Hepatocyte (in vitro differentiated cells): Measurements from ENCODE around the gene DLG2. TPM values are rescaled to one million over a fixed set of nuclear protein-coding genes. Genes with fewer than 3 reads are reported as not detected.
"Not testable (repeated sequence)": the region's sequence is repeated elsewhere in the genome, so short reads cannot be mapped to it uniquely, and the experiment has no call there.

Source experiments
- DNase-seq: peaks from one replicate; pipeline ENCODE4 v3.0.0-alpha.2; 2016; ENCODE audit warnings: low spot score
- H2AFZ ChIP-seq: fragments of 200-600 bp; sonication (generic); 2 replicates; pipeline ENCODE4 v1.6.0; 2016; ENCODE audit warnings: antibody characterized with exemption, mild to moderate bottlenecking
- H3K27ac ChIP-seq: fragments of 200-600 bp; sonication (generic); 2 replicates; pipeline ENCODE4 v1.5.1; 2016; ENCODE audit warnings: mild to moderate bottlenecking
- H3K27me3 ChIP-seq: fragments of 200-600 bp; sonication (generic); 2 replicates; pipeline ENCODE4 v1.6.1; 2016
- H3K36me3 ChIP-seq: fragments of 200-600 bp; sonication (generic); replicated peaks from 2 replicates; pipeline ENCODE4 v1.5.1; 2016; ENCODE audit warnings: low read depth; ENCODE audit not compliant: insufficient read depth
- H3K4me1 ChIP-seq: fragments of 200-600 bp; sonication (generic); 2 replicates; pipeline ENCODE4 v1.5.1; 2016; ENCODE audit warnings: mild to moderate bottlenecking, moderate library complexity; ENCODE audit not compliant: insufficient read depth
- H3K4me2 ChIP-seq: fragments of 200-600 bp; sonication (generic); 2 replicates; pipeline ENCODE4 v1.6.0; 2016
- H3K4me3 ChIP-seq: fragments of 200-600 bp; sonication (generic); 2 replicates; pipeline ENCODE4 v1.5.1; 2016; ENCODE audit warnings: mild to moderate bottlenecking
- H3K79me2 ChIP-seq: fragments of 200-600 bp; sonication (generic); 2 replicates; pipeline ENCODE4 v1.6.0; 2017; ENCODE audit warnings: mild to moderate bottlenecking
- H3K9me2 ChIP-seq: fragments of 200-600 bp; sonication (generic); replicated peaks from 2 replicates; pipeline ENCODE4 v1.6.0; 2017; ENCODE audit warnings: mild to moderate bottlenecking; ENCODE audit not compliant: insufficient read depth
- H3K9me3 ChIP-seq: fragments of 200-600 bp; sonication (generic); 2 replicates; pipeline ENCODE4 v1.5.1; 2016; ENCODE audit warnings: low read depth, mild to moderate bottlenecking
- H4K20me1 ChIP-seq: fragments of 200-600 bp; sonication (generic); 2 replicates; pipeline ENCODE4 v1.6.0; 2016; ENCODE audit warnings: mild to moderate bottlenecking; ENCODE audit not compliant: insufficient read depth, poor library complexity, severe bottlenecking
- CTCF ChIP-seq: fragments of 200-600 bp; sonication (generic); IDR thresholded peaks from 2 replicates; pipeline ENCODE4 v1.5.1; 2016; ENCODE audit warnings: antibody characterized with exemption, mild to moderate bottlenecking; ENCODE audit not compliant: poor library complexity
- EZH2 ChIP-seq: fragments of 200-600 bp; sonication (generic); IDR thresholded peaks from 2 replicates; pipeline ENCODE4 v1.6.1; 2016; ENCODE audit warnings: antibody characterized with exemption, mild to moderate bottlenecking, borderline replicate concordance
- EZH2phosphoT487 ChIP-seq: fragments of 200-600 bp; sonication (generic); IDR thresholded peaks from one replicate; pipeline ENCODE4 v1.6.1; 2018; ENCODE audit warnings: antibody characterized with exemption, mild to moderate bottlenecking, low read depth, moderate library complexity; ENCODE audit not compliant: unreplicated experiment, severe bottlenecking
- WGBS: methylation state at CpG from one replicate; pipeline ENCODE4 v1.1.6; 2016; ENCODE audit warnings: low lambda C conversion rate; ENCODE audit errors: missing lambda C conversion rate; 5-methylcytosine and 5-hydroxymethylcytosine counted together
- polyA plus RNA-seq: library from polyadenylated mRNA; unstranded; fragments of >200 nt; fragmentation: Nextera tagmentation; extraction: Ambion mirVana; gene quantifications from 2 replicates; pipeline ENCODE4 v1.2.1, GENCODE V29; 2016
- total RNA-seq: library from RNA; depleted of rRNA; stranded (reverse); fragments of >200 nt; gene quantifications from 2 replicates; pipeline ENCODE4 v1.2.3, GENCODE V29; 2014

Gene DLG2
- total and polyA plus RNA-seq, 2 experiments from 2014 or later: 2.6 to 6.8 TPM

- no peaks in the 10 kb centered on the region for H3K36me3 ChIP-seq
- no peak overlapping the region for H3K4me2 ChIP-seq
- H3K9me2 ChIP-seq: no peaks in the 10 kb centered on the region
- no peak for DNase-seq
- H3K4me3 ChIP-seq: no peak overlapping the region
- H3K4me1 ChIP-seq: no peaks in the 10 kb centered on the region
- no peaks in the 10 kb centered on the region for H4K20me1 ChIP-seq
- no peaks in the 10 kb centered on the region for H3K9me3 ChIP-seq
- TF ChIP-seq CTCF (no peak), EZH2 (no peak), EZH2phosphoT487 (no peak)
- WGBS: 59% methylated on average over 4 of the region's 4 CpGs
- H3K79me2 ChIP-seq: no peaks in the 10 kb centered on the region
- H2AFZ ChIP-seq: no peak overlapping the region
- no peaks in the 10 kb centered on the region for H3K27me3 ChIP-seq
- no peak overlapping the region for H3K27ac ChIP-seq
Observed at GRCh38 chr11:84788220-84788619, 838.9 kb downstream of the DLG2 start.

- not testable (repeated sequence) for DNase-seq, H4K20me1 ChIP-seq, H3K9me2 ChIP-seq, H3K27ac ChIP-seq, H3K4me3 ChIP-seq, H3K79me2 ChIP-seq, H3K36me3 ChIP-seq, H3K4me1 ChIP-seq, H3K9me3 ChIP-seq, H3K27me3 ChIP-seq, H2AFZ ChIP-seq, H3K4me2 ChIP-seq
- WGBS: 95% methylated on average over 4 of the region's 4 CpGs
Observed at GRCh38 chr11:84784158-84784557, 843.0 kb downstream of the DLG2 start.

GRCh38 chr11:84780689-84781293 lies 846.4 kb downstream of the DLG2 start:
- peak; percentile 60 for TF ChIP-seq CTCF
- TF ChIP-seq EZH2: no peak
- no peaks in the 10 kb centered on the region for H3K79me2 ChIP-seq
- WGBS: 26% methylated on average over 3 of the region's 3 CpGs

GRCh38 chr11:84775503-84775902 lies 851.6 kb downstream of the DLG2 start:
- no peak for TF ChIP-seq CTCF
- no peak for TF ChIP-seq EZH2phosphoT487
- TF ChIP-seq EZH2: no peak
- H4K20me1 ChIP-seq: no peaks in the 10 kb centered on the region
- WGBS: 94% methylated on average over 2 of the region's 2 CpGs
- H3K4me2 ChIP-seq: no peak overlapping the region
- no peaks in the 10 kb centered on the region for H3K27me3 ChIP-seq
- no peak overlapping the region for H3K27ac ChIP-seq
- H3K4me1 ChIP-seq: no peaks in the 10 kb centered on the region
- H2AFZ ChIP-seq: no peak overlapping the region
- no peaks in the 10 kb centered on the region for H3K9me3 ChIP-seq
- H3K36me3 ChIP-seq: no peaks in the 10 kb centered on the region
- DNase-seq: no peak
- no peaks in the 10 kb centered on the region for H3K79me2 ChIP-seq
- no peaks in the 10 kb centered on the region for H3K9me2 ChIP-seq
- H3K4me3 ChIP-seq: no peak overlapping the region

More at GRCh38 chr11:84780689-84781293, 846.4 kb downstream of the DLG2 start:
- no peaks in the 10 kb centered on the region for H3K36me3 ChIP-seq
- H3K4me3 ChIP-seq: no peak overlapping the region
- H2AFZ ChIP-seq: no peak overlapping the region
- no peaks in the 10 kb centered on the region for H3K4me1 ChIP-seq
- no peaks in the 10 kb centered on the region for H3K9me3 ChIP-seq
- no peak overlapping the region for H3K27ac ChIP-seq
- H3K4me2 ChIP-seq: no peak overlapping the region
- peak; percentile 21 for DNase-seq
- H3K27me3 ChIP-seq: no peaks in the 10 kb centered on the region
- no peaks in the 10 kb centered on the region for H3K9me2 ChIP-seq
- H4K20me1 ChIP-seq: no peaks in the 10 kb centered on the region
